HL-60 (cell line): ENCODE results near the gene PAQR4.

ENCODE experiments used
- DNase-seq, 2 experiments: peaks; one replicate each; pipeline ENCODE4 v3.0.0-alpha.2; 2010 to 2020; ENCODE audit warnings: low read depth in 1 of 2, low spot score in 1 of 2
- H3K27ac ChIP-seq: fragments of 250-450 bp; sonication (Bioruptor Pico); replicated peaks from 2 replicates; pipeline ENCODE4 v1.5.1; 2020; ENCODE audit warnings: mild to moderate bottlenecking, moderate library complexity
- H3K27me3 ChIP-seq: fragments of 250-450 bp; sonication (Bioruptor Pico); 2 replicates; pipeline ENCODE4 v1.5.1; 2021; ENCODE audit warnings: mild to moderate bottlenecking, moderate library complexity; ENCODE audit not compliant: insufficient read depth, poor library complexity, severe bottlenecking
- H3K4me3 ChIP-seq: replicated peaks from 2 replicates; pipeline ENCODE4 v1.5.1; 2011; ENCODE audit warnings: mild to moderate bottlenecking, control low read depth, low read length; ENCODE audit not compliant: insufficient read depth
- GABPA ChIP-seq: IDR thresholded peaks from 2 replicates; pipeline ENCODE4 v1.6.1; 2012; ENCODE audit warnings: low read depth
- POLR2AphosphoS5 ChIP-seq: IDR thresholded peaks from 2 replicates; pipeline ENCODE4 v1.6.1; 2012; ENCODE audit warnings: low read depth
- SPI1 ChIP-seq: IDR thresholded peaks from 2 replicates; pipeline ENCODE4 v1.6.1; 2012; ENCODE audit warnings: low read depth, mild to moderate bottlenecking, borderline replicate concordance
- TF ChIP-seq, protein P1 (sequence below): IDR thresholded peaks from 2 replicates; pipeline ENCODE4 v1.6.1; 2012; ENCODE audit warnings: low read depth; ENCODE audit not compliant: insufficient replicate concordance
- TF ChIP-seq, protein P2 (sequence below): IDR thresholded peaks from one replicate; pipeline ENCODE4 v1.5.1; 2011; ENCODE audit warnings: low read length, control low read depth, inconsistent platforms; ENCODE audit not compliant: insufficient read depth

Gene PAQR4

DNA sequence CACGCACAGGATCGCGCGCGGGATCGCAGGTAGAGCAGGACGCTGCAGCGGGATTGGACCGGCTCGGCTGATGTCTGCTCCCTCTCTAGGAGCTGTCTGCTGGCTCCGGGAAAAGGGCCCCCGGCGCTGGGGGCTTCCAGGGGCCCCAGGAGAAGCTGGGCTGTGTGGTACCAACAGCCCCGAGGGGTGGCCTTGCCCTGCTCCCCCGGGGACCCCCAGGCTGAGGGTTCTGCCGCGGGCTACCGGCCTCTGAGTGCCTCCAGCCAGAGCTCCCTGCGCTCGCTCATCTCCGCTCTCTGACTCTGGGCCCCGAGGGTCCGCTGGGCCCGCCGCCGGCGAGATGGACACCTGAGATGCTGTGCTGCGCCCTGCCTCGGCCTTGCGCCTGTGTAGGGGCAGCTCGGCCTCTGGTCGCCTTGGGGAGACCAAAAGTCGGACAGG is 1.4 kb upstream of the PAQR4 start:
- TF ChIP-seq, protein P1, sequence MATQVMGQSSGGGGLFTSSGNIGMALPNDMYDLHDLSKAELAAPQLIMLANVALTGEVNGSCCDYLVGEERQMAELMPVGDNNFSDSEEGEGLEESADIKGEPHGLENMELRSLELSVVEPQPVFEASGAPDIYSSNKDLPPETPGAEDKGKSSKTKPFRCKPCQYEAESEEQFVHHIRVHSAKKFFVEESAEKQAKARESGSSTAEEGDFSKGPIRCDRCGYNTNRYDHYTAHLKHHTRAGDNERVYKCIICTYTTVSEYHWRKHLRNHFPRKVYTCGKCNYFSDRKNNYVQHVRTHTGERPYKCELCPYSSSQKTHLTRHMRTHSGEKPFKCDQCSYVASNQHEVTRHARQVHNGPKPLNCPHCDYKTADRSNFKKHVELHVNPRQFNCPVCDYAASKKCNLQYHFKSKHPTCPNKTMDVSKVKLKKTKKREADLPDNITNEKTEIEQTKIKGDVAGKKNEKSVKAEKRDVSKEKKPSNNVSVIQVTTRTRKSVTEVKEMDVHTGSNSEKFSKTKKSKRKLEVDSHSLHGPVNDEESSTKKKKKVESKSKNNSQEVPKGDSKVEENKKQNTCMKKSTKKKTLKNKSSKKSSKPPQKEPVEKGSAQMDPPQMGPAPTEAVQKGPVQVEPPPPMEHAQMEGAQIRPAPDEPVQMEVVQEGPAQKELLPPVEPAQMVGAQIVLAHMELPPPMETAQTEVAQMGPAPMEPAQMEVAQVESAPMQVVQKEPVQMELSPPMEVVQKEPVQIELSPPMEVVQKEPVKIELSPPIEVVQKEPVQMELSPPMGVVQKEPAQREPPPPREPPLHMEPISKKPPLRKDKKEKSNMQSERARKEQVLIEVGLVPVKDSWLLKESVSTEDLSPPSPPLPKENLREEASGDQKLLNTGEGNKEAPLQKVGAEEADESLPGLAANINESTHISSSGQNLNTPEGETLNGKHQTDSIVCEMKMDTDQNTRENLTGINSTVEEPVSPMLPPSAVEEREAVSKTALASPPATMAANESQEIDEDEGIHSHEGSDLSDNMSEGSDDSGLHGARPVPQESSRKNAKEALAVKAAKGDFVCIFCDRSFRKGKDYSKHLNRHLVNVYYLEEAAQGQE, result no peak
- no peak for TF ChIP-seq GABPA
- no peak for TF ChIP-seq SPI1
- no peak for TF ChIP-seq POLR2AphosphoS5
- TF ChIP-seq, protein P2, sequence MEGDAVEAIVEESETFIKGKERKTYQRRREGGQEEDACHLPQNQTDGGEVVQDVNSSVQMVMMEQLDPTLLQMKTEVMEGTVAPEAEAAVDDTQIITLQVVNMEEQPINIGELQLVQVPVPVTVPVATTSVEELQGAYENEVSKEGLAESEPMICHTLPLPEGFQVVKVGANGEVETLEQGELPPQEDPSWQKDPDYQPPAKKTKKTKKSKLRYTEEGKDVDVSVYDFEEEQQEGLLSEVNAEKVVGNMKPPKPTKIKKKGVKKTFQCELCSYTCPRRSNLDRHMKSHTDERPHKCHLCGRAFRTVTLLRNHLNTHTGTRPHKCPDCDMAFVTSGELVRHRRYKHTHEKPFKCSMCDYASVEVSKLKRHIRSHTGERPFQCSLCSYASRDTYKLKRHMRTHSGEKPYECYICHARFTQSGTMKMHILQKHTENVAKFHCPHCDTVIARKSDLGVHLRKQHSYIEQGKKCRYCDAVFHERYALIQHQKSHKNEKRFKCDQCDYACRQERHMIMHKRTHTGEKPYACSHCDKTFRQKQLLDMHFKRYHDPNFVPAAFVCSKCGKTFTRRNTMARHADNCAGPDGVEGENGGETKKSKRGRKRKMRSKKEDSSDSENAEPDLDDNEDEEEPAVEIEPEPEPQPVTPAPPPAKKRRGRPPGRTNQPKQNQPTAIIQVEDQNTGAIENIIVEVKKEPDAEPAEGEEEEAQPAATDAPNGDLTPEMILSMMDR, result no peak
- Histone ChIP-seq H3K27me3 (peaks cover 15% of the 10 kb centered on the region), H3K27ac (no peak overlapping the region), H3K4me3 (no peak overlapping the region)
- DNase-seq, result no peak

GRCh38 chr16:2968368-2968737 is 795 bp upstream of the PAQR4 start:
- peaks cover 9% of the 10 kb centered on the region for H3K27me3 ChIP-seq
- no peak for DNase-seq
- H3K4me3 ChIP-seq, result peak overlapping the region; percentile 87; the same call in 1 of the 2 replicates

DNA sequence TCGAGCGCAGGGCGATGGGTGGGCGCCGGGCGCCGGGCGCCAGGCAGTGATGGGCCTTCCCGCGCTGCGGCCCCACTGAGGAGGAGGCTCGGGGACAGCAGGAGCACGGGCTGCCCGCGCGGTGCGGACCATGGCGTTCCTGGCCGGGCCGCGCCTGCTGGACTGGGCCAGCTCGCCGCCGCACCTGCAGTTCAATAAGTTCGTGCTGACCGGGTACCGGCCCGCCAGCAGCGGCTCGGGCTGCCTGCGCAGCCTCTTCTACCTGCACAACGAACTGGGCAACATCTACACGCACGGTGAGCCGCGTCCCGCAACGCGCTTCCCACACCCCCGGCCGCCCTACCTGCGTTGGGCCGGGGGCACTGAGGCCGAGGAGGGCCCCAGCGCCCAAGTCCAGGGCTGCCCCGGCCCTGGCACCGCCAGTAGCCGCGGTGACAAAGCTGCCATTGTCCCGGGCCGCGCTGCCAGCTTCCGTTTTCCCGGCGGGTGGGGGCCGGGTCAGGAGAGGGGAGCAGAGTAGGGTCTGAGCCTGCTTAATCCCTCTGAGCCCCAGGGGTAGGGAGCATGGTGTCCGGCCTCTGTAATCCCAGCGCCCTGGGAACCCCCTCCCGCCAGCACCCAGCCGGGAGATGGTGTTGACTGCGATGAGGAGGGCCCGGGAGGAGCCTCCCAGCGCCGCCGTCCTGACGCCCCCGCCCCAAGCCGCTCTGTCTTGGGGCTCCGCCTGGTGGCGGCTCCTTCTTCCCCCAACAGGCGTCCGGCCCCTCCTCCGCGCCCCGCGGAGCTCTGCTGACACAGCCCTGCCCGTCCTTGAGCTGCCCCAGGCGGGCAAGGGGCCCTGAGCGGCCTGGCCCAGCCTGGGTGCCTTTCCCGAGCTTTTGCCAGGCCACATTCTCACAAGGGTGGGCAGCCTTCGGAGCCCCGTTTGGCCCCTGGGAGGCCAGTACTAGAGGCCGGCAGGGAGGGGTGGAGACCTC is 685 bp downstream of the PAQR4 start:
- H3K4me3 ChIP-seq, result peak overlapping the region; percentile 87
- 0 out of 2 replicates have a peak, but pooled peaks have one; percentile 24 for TF ChIP-seq GABPA
- peak; percentile 40; the same call in 1 of the 2 replicates for TF ChIP-seq POLR2AphosphoS5
- TF ChIP-seq, protein P2, result peak; percentile 26
- TF ChIP-seq, protein P1, result no peak
- DNase-seq, result peak in 1 of 2 experiments; percentile 88
- H3K27ac ChIP-seq, result peak overlapping the region; percentile 91
- no peaks in the 10 kb centered on the region for H3K27me3 ChIP-seq

More at GRCh38 chr16:2968368-2968737, 795 bp upstream of the PAQR4 start:
- TF ChIP-seq GABPA (no peak), POLR2AphosphoS5 (no peak), SPI1 (no peak)
- no peak overlapping the region for H3K27ac ChIP-seq

DNA sequence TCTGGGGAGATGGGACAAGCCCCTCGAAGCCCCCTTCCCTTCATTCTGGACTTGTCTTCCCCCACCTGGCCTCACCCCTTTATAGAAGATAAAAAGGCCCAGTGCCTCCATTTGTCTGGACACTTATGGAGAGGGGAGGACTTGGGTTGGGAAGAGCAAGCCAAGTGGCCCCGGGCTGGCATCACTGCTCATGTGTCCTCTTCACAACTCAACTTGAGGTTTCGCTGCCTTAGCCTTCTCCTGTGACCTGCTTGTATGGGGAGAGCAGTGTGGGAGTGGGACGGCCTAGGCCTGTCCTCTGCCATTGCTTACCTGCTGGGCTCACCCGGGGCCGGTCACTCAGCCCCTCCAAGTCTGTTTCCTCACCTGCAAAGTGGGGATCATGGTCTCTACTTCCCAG is 1.4 kb downstream of the PAQR4 start:
- H3K27me3 ChIP-seq, result no peaks in the 10 kb centered on the region

More for the DNA sequence above, 1.4 kb downstream of the PAQR4 start:
- DNase-seq, result no peak
- TF ChIP-seq, protein P1, result no peak
- TF ChIP-seq POLR2AphosphoS5, result no peak
- TF ChIP-seq SPI1, result no peak
- TF ChIP-seq GABPA, result no peak
- TF ChIP-seq, protein P2, result no peak
- H3K4me3 ChIP-seq, result peak overlapping the region; percentile 87
- H3K27ac ChIP-seq, result peak overlapping the region; percentile 91
